CD14-positive monocyte (primary cell): ENCODE results near the gene ETV2. TPM values are rescaled to one million over a fixed set of nuclear protein-coding genes. Genes with fewer than 3 reads are reported as not detected.
A peak's percentile ranks its signal among the peaks of the same experiment; 100 is the strongest.

Experiments
- DNase-seq, 3 donors: peaks; one replicate each; pipeline ENCODE4 v3.0.0-alpha.2; 2011 to 2022
- H2AFZ ChIP-seq: 2 replicates; pipeline ENCODE4 v1.6.0; 2012; ENCODE audit warnings: mild to moderate bottlenecking, low read depth, low read length, inconsistent platforms; ENCODE audit not compliant: insufficient read depth, poor library complexity, severe bottlenecking
- H3K27ac ChIP-seq, 2 donors: 1 replicate in 1 of 2; 2 replicates in 1 of 2; pipeline ENCODE4 v1.5.1; 2012 to 2013; ENCODE audit warnings: low read length in 2 of 2, control low read depth in 1 of 2, inconsistent platforms in 1 of 2, low read depth in 1 of 2, mild to moderate bottlenecking in 1 of 2
- H3K27me3 ChIP-seq, 2 donors: one replicate each; pipeline versions ENCODE4 v1.6.0 to v1.6.1; 2011 to 2013; ENCODE audit warnings: low read length in 2 of 2; ENCODE audit not compliant: control insufficient read depth in 2 of 2, insufficient read depth in 2 of 2
- H3K36me3 ChIP-seq, 2 donors: replicated peaks in 1 of 2; 1 replicate in 1 of 2; 2 replicates in 1 of 2; pipeline versions ENCODE4 v1.5.1 to v1.6.1; 2012 to 2013; ENCODE audit warnings: low read length in 2 of 2, control low read depth in 1 of 2, inconsistent platforms in 1 of 2, mild to moderate bottlenecking in 1 of 2; ENCODE audit not compliant: insufficient read depth in 2 of 2, control insufficient read depth in 1 of 2
- H3K4me1 ChIP-seq, 2 donors: 1 replicate in 1 of 2; 2 replicates in 1 of 2; pipeline versions ENCODE4 v1.5.1 to v1.6.1; 2012 to 2013; ENCODE audit warnings: low read length in 2 of 2, control low read depth in 1 of 2, inconsistent platforms in 1 of 2, mild to moderate bottlenecking in 1 of 2, moderate library complexity in 1 of 2; ENCODE audit not compliant: insufficient read depth in 2 of 2, control insufficient read depth in 1 of 2
- H3K4me2 ChIP-seq: replicated peaks from 2 replicates; pipeline ENCODE3; 2012; ENCODE audit warnings: low read length, moderate library complexity, mild to moderate bottlenecking; ENCODE audit not compliant: poor library complexity, severe bottlenecking; ENCODE audit errors: extremely low read depth
- H3K4me3 ChIP-seq, 3 experiments: fragments of 200-600 bp in 1 of 3; sonication (generic) in 1 of 3; replicated peaks in 1 of 3; 1 replicate in 2 of 3; 2 replicates in 1 of 3; pipeline ENCODE4 v1.5.1; 2011 to 2013; ENCODE audit warnings: low read length in 3 of 3, mild to moderate bottlenecking in 3 of 3, control low read depth in 2 of 3, low read depth in 2 of 3, inconsistent platforms in 1 of 3, moderate library complexity in 1 of 3
- H3K79me2 ChIP-seq: 2 replicates; pipeline ENCODE4 v1.6.0; 2012; ENCODE audit warnings: mild to moderate bottlenecking, control low read depth, inconsistent platforms, low read length, moderate library complexity; ENCODE audit not compliant: insufficient read depth
- H3K9ac ChIP-seq: 2 replicates; pipeline ENCODE4 v1.6.0; 2017; ENCODE audit warnings: low read length, mild to moderate bottlenecking; ENCODE audit not compliant: insufficient read depth, poor library complexity, severe bottlenecking
- H3K9me3 ChIP-seq, 2 donors: replicated peaks in 1 of 2; 1 replicate in 1 of 2; 2 replicates in 1 of 2; pipeline versions ENCODE4 v1.5.1 to v1.6.1; 2012 to 2013; ENCODE audit warnings: low read length in 2 of 2, control low read depth in 1 of 2; ENCODE audit not compliant: control insufficient read depth in 1 of 2, insufficient read depth in 1 of 2
- H4K20me1 ChIP-seq: 2 replicates; pipeline ENCODE4 v1.6.0; 2012; ENCODE audit warnings: mild to moderate bottlenecking, low read length, control low read depth, moderate library complexity; ENCODE audit not compliant: insufficient read depth
- H3K27ac Mint-ChIP-seq, 7 donors: one replicate each; pipeline ENCODE4 v1.8.0; 2020; ENCODE audit warnings: mild to moderate bottlenecking in 7 of 7, mixed read lengths in 7 of 7, moderate library complexity in 6 of 7, inconsistent platforms in 2 of 7
- H3K27me3 Mint-ChIP-seq, 3 donors: one replicate each; pipeline ENCODE4 v1.8.0; 2021 to 2022; ENCODE audit warnings: low read depth in 3 of 3, mild to moderate bottlenecking in 3 of 3, mixed read lengths in 3 of 3, moderate library complexity in 3 of 3, inconsistent platforms in 1 of 3
- H3K36me3 Mint-ChIP-seq, 2 donors: one replicate each; pipeline ENCODE4 v1.8.0; 2020; ENCODE audit warnings: mixed read lengths in 2 of 2, inconsistent platforms in 1 of 2, mild to moderate bottlenecking in 1 of 2
- H3K4me1 Mint-ChIP-seq: one replicate; pipeline ENCODE4 v1.8.0; 2020; ENCODE audit warnings: mild to moderate bottlenecking, mixed read lengths
- H3K4me3 Mint-ChIP-seq, 2 donors: one replicate each; pipeline ENCODE4 v1.8.0; 2020; ENCODE audit warnings: mild to moderate bottlenecking in 2 of 2, mixed read lengths in 2 of 2, moderate library complexity in 1 of 2
- H3K9me3 Mint-ChIP-seq, 7 donors: one replicate each; pipeline ENCODE4 v1.8.0; 2020 to 2022; ENCODE audit warnings: mixed read lengths in 7 of 7, mild to moderate bottlenecking in 6 of 7, moderate library complexity in 6 of 7, inconsistent platforms in 2 of 7
- CTCF ChIP-seq: fragments of 200-600 bp; IDR thresholded peaks from one replicate; pipeline ENCODE4 v1.8.0; 2022; ENCODE audit warnings: antibody characterized with exemption, mild to moderate bottlenecking
- WGBS: methylation state at CpG from one replicate; pipeline ENCODE4 v1.1.5; 2013; ENCODE audit warnings: missing lambda C conversion rate; ENCODE audit not compliant: insufficient coverage; 5-methylcytosine and 5-hydroxymethylcytosine counted together
- intact Hi-C, 2 donors: fragments of 100-400 bp; cut with micrococcal nuclease; formaldehyde crosslinking; loops; one replicate each; pipeline versions ENCODE4 v1.15.0 to v1.15.1; 2023
- polyA plus RNA-seq, 3 donors: library from polyadenylated mRNA; depleted of rRNA in 1 of 3; unstranded in 2 of 3; stranded (reverse) in 1 of 3; fragments of 300-500 nt in 2 of 3; fragments of >200 nt in 1 of 3; fragmentation: Illumina TruSeq in 2 of 3; gene quantifications; 1 replicate in 2 of 3; 2 replicates in 1 of 3; pipeline ENCODE4 v1.2.3, GENCODE V29; 2012 to 2021

Gene ETV2
- polyA plus RNA-seq, 3 donors: 0.17 to 0.93 (median 0.82) TPM

GRCh38 chr19:35633727-35634440, 7.7 kb upstream of the ETV2 start:
- H3K27ac Mint-ChIP-seq: peak overlapping the region in 2 of 7 donors; percentile 27 to 54
- no peak overlapping the region for H3K4me2 ChIP-seq
- no peaks in the 10 kb centered on the region for H3K27me3 ChIP-seq
- no peak overlapping the region for H3K27ac ChIP-seq
- H4K20me1 ChIP-seq: no peaks in the 10 kb centered on the region
- intact Hi-C loops: no loop called here
- H3K4me3 ChIP-seq: no peak overlapping the region
- DNase-seq: no peak
- peaks cover 11% of the 10 kb centered on the region for H3K79me2 ChIP-seq
- peaks cover 7% of the 10 kb centered on the region for H3K4me1 Mint-ChIP-seq
- H3K36me3 Mint-ChIP-seq: peaks cover 71 to 85% of the 10 kb centered on the region in 2 donors
- H3K4me1 ChIP-seq: peaks cover 7% of the 10 kb centered on the region in 2 donors
- WGBS: 97% methylated on average over 20 of the region's 29 CpGs
- H3K9ac ChIP-seq: no peak overlapping the region
- no peaks in the 10 kb centered on the region for H3K9me3 ChIP-seq
- H3K36me3 ChIP-seq: peaks cover 61 to 82% of the 10 kb centered on the region in 2 donors
- H3K9me3 Mint-ChIP-seq: no peaks in the 10 kb centered on the region
- peaks cover 0 to 2% (median under 1%) of the 10 kb centered on the region in 3 donors for H3K27me3 Mint-ChIP-seq
- no peak for TF ChIP-seq CTCF
- no peak overlapping the region for H2AFZ ChIP-seq
- no peak overlapping the region for H3K4me3 Mint-ChIP-seq

- Histone ChIP-seq H3K9ac (no peak overlapping the region), H3K4me3 (no peak overlapping the region), H3K4me2 (no peak overlapping the region), H4K20me1 (no peaks in the 10 kb centered on the region), H3K36me3 (peaks cover 50 to 68% of the 10 kb centered on the region in 2 donors), H3K27me3 (no peaks in the 10 kb centered on the region), H3K9me3 (no peaks in the 10 kb centered on the region), H3K79me2 (no peaks in the 10 kb centered on the region), H2AFZ (no peak overlapping the region), H3K27ac (no peak overlapping the region), H3K4me1 (peaks cover 3 to 4% of the 10 kb centered on the region in 2 donors)
- Mint-ChIP-seq H3K9me3 (no peaks in the 10 kb centered on the region), H3K27me3 (peaks cover 6 to 11% (median 8%) of the 10 kb centered on the region in 3 donors), H3K4me1 (peaks cover 4% of the 10 kb centered on the region), H3K4me3 (no peak overlapping the region), H3K27ac (no peak overlapping the region), H3K36me3 (peaks cover 56 to 68% of the 10 kb centered on the region in 2 donors)
- DNase-seq: no peak
- no peak for TF ChIP-seq CTCF
- intact Hi-C loops: no loop called here
- WGBS: 96% methylated on average over 3 of the region's 3 CpGs
These were observed 4.9 kb upstream of the ETV2 start for GRCh38 chr19:35636651-35637050.
